A673 (cell line): ENCODE measurements around the gene NR1I2. TPM values are rescaled to one million over a fixed set of nuclear protein-coding genes. Genes with fewer than 3 reads are reported as not detected.

Experiments used
- BruUV-seq: library from RNA; stranded (reverse); fragments of 400-500 nt; replicated peaks from 2 replicates; lab custom pipeline; 2021; lab: Mats Ljungman, UMichigan
- CTCF ChIA-PET: fragments of 300-600 bp; sonication (Branson Sonifier 250); formaldehyde crosslinking; loops from one replicate; lab custom pipeline; 2022; ENCODE audit warnings: antibody characterized with exemption; lab: Charles Lee
- POLR2A ChIA-PET: fragments of 300-600 bp; sonication (Branson Sonifier 250); formaldehyde crosslinking; loops from one replicate; lab custom pipeline; 2022; ENCODE audit warnings: antibody characterized with exemption; ENCODE audit not compliant: low non-redundant PET; lab: Charles Lee
- DNase-seq: peaks from one replicate; pipeline ENCODE4 v3.0.0-alpha.2; 2015; ENCODE audit warnings: low spot score
- H3K27ac ChIP-seq: fragments of 200-600 bp; sonication (generic); 2 replicates; pipeline ENCODE4 v1.5.1; 2016; ENCODE audit warnings: mixed run types, low read depth, mild to moderate bottlenecking, mixed read lengths, antibody characterized with exemption, low read length; ENCODE audit not compliant: poor library complexity, severe bottlenecking
- H3K27me3 ChIP-seq: fragments of 200-600 bp; sonication (generic); replicated peaks from 2 replicates; pipeline ENCODE4 v1.6.1; 2017; ENCODE audit warnings: mixed run types, low read depth, mild to moderate bottlenecking, mixed read lengths, antibody characterized with exemption, low read length; ENCODE audit not compliant: insufficient read depth, poor library complexity
- H3K36me3 ChIP-seq: fragments of 200-600 bp; sonication (generic); 2 replicates; pipeline ENCODE4 v1.6.1; 2016; ENCODE audit warnings: mixed run types, mild to moderate bottlenecking, mixed read lengths, antibody characterized with exemption, low read length; ENCODE audit not compliant: insufficient read depth, poor library complexity, severe bottlenecking
- H3K4me1 ChIP-seq: fragments of 200-600 bp; sonication (generic); 2 replicates; pipeline ENCODE4 v1.6.1; 2017; ENCODE audit warnings: mixed run types, mild to moderate bottlenecking, mixed read lengths, antibody characterized with exemption, low read length; ENCODE audit not compliant: insufficient read depth, poor library complexity, severe bottlenecking
- H3K4me3 ChIP-seq: fragments of 200-600 bp; sonication (generic); 2 replicates; pipeline ENCODE4 v1.5.1; 2016; ENCODE audit warnings: low read depth, mixed run types, mild to moderate bottlenecking, mixed read lengths, low read length; ENCODE audit not compliant: poor library complexity, severe bottlenecking
- H3K9me3 ChIP-seq: fragments of 200-600 bp; sonication (generic); 2 replicates; pipeline ENCODE4 v1.6.1; 2016; ENCODE audit warnings: mixed run types, low read depth, mild to moderate bottlenecking, mixed read lengths, antibody characterized with exemption, low read length; ENCODE audit not compliant: poor library complexity, severe bottlenecking
- CTCF ChIP-seq: fragments of 300-800, 200-600 bp; sonication (generic); conservative IDR thresholded peaks from 2 replicates; pipeline ENCODE4 v1.5.1; 2017; ENCODE audit warnings: low read depth, mild to moderate bottlenecking, antibody characterized with exemption, low read length, moderate library complexity, mixed read lengths
- EZH2 ChIP-seq: fragments of 200-600 bp; sonication (generic); IDR thresholded peaks from 2 replicates; pipeline ENCODE4 v1.6.1; 2017; ENCODE audit warnings: borderline replicate concordance, low read depth, mild to moderate bottlenecking, mixed read lengths, antibody characterized with exemption, low read length; ENCODE audit not compliant: poor library complexity, severe bottlenecking
- intact Hi-C: fragments of 100-400 bp; cut with micrococcal nuclease; formaldehyde crosslinking; loops from one replicate; pipeline ENCODE4 v1.10.0; 2022; ENCODE audit not compliant: unreplicated experiment
- total RNA-seq: library from RNA; stranded (reverse); gene quantifications from 2 replicates; pipeline ENCODE4 v1.2.3, GENCODE V29; 2021

The NR1I2 gene
- total RNA-seq, 1 experiment from 2014 or later = not detected

GRCh38 chr3:119776304-119776703 lies 5.6 kb upstream of the NR1I2 start:
- Histone ChIP-seq H3K36me3 (no peaks in the 10 kb centered on the region), H3K27me3 (peaks cover 19% of the 10 kb centered on the region), H3K9me3 (no peaks in the 10 kb centered on the region), H3K27ac (no peak overlapping the region), H3K4me1 (no peaks in the 10 kb centered on the region), H3K4me3 (no peak overlapping the region)
- no peak for TF ChIP-seq CTCF
- TF ChIP-seq EZH2 = no peak
- intact Hi-C loops = no loop called here
- DNase-seq = no peak
- no TSS peak for BruUV-seq
- CTCF ChIA-PET = no interaction called here
- POLR2A ChIA-PET = interaction anchor here (0.6 kb wide), 1 partner anchor 116 kb away, joined by 4 read pairs; no protein-coding TSS in a partner anchor

GRCh38 chr3:119778176-119778575 lies 3.7 kb upstream of the NR1I2 start:
- peaks cover 6% of the 10 kb centered on the region for H3K27me3 ChIP-seq
- CTCF ChIA-PET = no interaction called here
- no peak for TF ChIP-seq EZH2
- no peak for TF ChIP-seq CTCF
- POLR2A ChIA-PET = no interaction called here
- no peaks in the 10 kb centered on the region for H3K36me3 ChIP-seq
- no peaks in the 10 kb centered on the region for H3K4me1 ChIP-seq
- intact Hi-C loops = no loop called here
- no TSS peak for BruUV-seq
- no peak overlapping the region for H3K4me3 ChIP-seq
- no peak for DNase-seq
- no peaks in the 10 kb centered on the region for H3K9me3 ChIP-seq
- no peak overlapping the region for H3K27ac ChIP-seq

- H3K36me3 ChIP-seq = no peaks in the 10 kb centered on the region
- intact Hi-C loops = no loop called here
- H3K4me1 ChIP-seq = no peaks in the 10 kb centered on the region
- ChIA-PET POLR2A (no interaction called here), CTCF (no interaction called here)
- TF ChIP-seq CTCF = no peak
- TF ChIP-seq EZH2 = no peak
- no TSS peak for BruUV-seq
- no peak overlapping the region for H3K27ac ChIP-seq
- no peaks in the 10 kb centered on the region for H3K9me3 ChIP-seq
- peaks cover 6% of the 10 kb centered on the region for H3K27me3 ChIP-seq
- peak; percentile 6 for DNase-seq
- H3K4me3 ChIP-seq = no peak overlapping the region
Observed at GRCh38 chr3:119778811-119779210, 3.1 kb upstream of the NR1I2 start.
